GM18520 (cell line): Measurements from ENCODE around the gene KCNMB2.

Experiments used
- ATAC-seq: cut with Tn5 transposase; IDR thresholded peaks from one replicate; pipeline ENCODE4 v1.9.1; 2021; ENCODE audit not compliant: unreplicated experiment

Gene KCNMB2

DNA sequence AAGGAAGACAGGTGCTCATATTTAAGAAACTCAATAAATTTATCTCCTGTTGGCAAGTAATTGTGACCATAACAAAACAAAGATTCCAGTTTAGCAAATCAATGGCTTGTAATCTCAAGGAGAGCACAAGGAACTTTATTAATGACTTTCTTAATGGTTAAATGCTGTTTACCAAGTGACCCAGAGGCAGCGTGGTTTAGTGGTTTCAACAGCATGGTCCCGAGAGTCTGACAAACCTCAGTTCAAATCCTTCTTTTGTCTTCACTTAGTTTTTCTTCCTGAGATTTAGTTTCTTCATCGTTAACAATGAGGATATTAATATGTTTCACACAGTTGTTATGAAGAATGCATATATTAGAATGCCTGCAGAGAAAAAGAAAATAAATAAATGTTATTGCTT lies 212.6 kb downstream of the KCNMB2 start:
- ATAC-seq = no peak

DNA sequence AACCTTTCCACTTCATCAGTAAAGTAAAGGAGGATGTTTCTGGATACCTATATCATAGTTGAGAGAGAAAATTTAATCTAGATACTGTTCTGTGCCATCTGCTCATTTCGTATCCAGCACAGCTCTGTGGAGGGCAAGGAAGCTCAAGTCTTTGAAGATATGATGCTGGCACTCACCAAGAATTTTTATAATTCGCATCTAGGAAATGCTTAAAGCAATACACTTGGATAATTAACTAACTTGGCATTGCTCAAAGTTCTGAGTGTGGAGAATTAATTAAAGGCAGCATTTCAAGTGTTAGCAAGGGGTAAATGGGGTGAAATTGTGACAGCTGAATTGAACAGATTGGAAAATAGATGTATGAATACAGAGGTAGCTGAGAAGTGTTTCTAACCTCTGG lies 213.2 kb downstream of the KCNMB2 start:
- no peak for ATAC-seq

DNA sequence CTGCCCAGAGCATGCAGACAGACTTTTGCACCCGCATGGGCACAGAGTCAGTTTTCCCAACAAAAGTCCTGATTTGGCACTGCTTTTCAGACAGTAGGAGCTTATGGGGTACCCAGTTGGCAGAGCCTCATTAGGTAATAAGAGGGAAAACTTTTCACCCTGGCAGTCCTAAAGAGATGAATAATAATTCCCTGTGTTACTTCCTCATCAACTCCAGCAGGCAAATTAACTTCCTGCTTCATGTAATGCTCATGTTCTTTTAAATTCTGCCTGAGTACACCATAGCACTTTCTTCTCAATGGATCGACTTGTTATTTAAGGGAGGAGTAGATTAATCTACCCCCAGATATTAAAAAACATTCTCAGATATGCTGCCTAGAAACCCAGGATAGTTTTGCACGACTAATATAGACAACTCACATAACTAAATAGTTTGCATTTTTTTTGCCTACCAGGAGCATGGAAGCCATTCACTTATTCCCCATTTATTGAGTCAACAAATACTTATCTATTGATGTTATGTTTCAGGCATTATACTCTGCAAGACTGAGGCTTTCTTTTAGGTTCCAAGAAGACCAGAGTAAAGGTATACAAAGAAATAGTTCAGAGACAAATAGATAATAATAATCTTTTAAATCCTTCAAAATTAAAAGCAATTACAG lies 214.5 kb downstream of the KCNMB2 start:
- no peak for ATAC-seq

DNA sequence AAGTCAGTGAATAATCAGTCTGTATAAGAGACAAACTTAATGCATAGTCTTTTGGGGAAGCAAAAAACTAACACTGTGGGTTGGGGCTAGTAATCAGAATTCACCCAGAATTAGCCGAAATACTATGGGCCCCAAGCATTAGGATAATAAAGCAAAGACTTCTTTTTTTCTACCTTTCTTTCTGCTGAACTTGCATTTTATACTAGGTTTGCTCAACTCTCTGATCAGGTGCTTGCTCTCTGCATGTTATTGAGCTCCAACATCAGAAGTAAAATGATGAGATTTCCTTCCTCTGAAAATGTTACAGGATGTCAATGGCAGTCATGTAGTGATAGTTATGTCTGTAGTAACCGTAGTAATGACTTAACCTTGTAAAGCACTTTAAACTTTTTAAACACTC lies 216.6 kb downstream of the KCNMB2 start:
- ATAC-seq = no peak

DNA sequence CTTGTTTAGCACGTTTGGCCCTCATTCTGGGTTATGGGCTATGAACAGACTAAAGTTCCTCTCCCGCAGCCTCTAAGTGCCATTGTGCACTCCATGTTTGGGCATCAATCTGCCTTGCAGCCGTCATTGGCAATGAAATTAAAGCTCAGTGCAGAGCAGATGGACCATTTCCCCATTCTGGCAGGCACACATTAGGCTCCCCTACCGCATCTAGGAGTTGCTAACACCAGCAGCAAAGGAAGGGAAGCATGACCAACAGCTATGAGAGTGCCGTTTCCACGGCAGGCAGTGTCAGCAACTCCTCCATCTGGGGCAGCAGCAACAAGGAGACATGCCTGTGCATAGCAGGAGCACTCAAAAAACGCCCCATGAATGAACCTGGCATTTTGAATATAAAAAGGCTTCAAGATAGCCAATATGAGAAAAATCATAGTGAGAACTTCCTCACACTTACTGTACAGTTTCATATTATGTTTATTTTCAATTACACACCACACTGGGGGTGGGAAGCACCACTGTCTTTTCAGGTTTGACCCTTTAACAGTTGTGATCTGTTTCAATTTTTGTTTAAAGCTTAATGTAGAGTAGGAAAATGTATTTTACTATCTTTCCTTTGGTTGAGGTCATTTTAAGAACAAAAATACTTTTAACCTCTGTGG lies 218.7 kb downstream of the KCNMB2 start:
- no peak for ATAC-seq

DNA sequence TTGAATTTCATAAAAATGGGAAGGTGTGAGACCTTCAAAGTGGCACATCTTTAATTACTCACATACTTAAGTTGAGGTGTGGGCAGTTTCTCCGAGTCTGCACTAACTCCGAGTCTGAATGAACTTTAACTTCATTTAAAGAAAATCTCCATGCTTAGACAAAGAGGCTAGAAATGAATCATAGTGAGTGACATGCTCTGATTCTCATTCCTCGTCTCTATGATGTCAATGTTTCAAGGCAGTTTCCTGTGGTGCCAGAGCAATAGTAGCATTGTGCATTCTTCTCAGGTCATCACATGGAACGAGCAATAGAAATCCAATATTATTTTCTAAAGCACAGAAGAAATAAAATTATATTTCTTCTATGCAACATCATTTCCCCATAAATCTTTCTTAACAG lies 224.8 kb downstream of the KCNMB2 start:
- ATAC-seq = no peak

DNA sequence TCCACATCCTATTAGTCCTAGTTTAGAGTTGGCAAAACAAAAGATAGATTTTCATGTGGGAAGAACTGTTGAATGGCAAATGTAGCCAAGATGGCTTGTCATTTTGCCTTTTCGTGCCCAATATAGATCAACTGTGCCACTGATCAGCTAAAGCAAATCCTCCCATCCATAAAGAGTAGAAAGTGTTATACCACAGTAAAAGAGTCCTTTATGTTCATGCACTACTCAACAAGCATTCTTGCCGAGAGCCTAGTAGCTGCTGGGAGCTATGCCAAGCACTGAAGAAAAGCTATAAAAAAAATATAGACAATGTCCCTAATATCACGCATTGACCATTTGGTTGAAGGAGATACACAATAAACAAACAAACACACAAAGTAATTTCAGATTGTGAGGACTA lies 225.2 kb downstream of the KCNMB2 start:
- no peak for ATAC-seq

DNA sequence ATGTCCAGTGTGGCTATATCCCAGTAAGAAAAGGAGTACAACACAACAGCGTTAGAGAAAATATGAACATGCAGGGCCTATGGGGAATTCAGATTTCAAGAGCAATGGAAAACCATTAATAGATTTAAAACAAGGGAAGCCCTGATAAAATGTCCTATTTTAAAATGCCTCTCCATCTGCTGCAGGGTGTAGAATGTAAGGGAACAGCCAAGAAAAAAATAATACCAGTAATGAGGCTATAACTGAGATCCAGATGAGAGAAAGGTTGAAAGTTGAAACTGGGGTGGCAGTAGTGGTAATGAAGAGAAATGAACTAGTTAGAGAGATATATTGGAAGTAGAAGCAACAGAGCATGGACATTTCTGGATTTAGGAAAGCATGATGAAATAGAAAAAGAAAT lies 226.1 kb downstream of the KCNMB2 start:
- ATAC-seq = no peak

DNA sequence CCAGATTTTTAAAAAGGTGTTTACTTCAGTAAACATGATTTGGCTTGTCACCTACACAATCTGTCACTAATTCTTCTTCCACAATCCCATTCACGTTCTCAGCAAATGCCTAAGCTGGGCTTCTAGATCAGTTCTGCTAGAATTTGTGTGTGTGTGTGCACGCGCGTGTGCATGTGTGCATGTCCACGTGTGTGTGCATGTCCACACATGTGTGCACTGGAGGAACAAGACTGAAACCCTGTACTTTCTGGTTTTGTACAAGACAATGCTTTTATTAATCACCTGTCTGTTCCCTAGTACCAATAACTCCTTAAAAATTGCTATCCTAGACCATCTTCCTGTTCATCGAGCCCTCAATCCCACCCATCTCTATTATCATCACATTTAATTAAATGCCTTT lies 229.2 kb downstream of the KCNMB2 start:
- no peak for ATAC-seq

DNA sequence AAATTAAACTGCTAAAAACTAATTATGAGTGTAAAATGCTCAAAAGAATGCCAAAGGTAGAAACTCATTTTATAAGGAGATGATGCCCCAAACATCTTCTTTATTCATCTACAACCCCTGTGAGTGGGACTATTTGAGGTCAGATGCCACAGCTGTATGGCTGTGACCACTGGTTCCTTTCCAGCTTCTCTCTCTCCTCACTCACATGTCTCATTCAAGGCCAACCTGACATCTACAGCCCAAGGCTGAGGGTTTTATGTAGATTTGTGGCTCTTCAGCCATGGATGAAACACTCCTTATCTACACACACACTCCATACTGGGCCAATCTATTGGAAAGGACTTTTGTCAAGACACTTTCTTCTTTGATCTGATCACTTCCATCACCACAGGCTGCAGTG lies 231.3 kb downstream of the KCNMB2 start:
- ATAC-seq = no peak

DNA sequence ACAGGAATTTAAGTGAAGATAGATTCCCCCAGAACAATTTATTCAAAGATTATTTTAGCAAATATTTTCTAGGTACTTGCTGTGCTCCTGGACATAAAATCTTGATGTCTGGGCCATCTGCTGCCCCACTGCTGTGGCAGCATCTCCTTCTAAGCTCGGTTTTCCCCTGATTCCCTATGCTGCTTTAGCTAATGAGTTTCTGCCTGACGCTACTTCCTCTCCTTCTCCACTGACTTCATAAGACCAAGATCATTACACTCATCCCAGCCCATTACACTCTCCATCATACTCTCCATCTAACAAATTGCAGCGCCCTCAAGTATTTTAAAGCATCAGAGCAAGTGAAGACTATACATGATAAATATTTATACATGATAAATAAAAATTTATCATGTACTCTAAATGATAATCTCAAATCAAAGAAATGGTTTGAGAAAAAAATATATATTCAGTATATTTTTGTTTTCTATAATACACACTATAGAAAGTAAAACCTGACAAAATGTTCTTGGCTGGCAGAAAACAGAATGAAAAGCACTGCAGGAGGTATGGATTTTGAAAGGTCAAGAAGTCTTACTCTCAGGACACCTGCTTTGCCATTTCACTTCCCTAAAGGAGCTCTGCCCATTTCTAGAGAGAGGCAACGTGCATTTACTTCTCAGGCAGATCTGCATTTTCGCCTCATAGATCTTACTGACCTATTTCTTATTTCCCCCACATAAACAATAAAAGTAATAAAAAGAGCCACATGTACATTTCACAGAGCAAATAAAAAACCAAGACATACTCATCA lies 232.0 kb downstream of the KCNMB2 start:
- ATAC-seq = no peak

DNA sequence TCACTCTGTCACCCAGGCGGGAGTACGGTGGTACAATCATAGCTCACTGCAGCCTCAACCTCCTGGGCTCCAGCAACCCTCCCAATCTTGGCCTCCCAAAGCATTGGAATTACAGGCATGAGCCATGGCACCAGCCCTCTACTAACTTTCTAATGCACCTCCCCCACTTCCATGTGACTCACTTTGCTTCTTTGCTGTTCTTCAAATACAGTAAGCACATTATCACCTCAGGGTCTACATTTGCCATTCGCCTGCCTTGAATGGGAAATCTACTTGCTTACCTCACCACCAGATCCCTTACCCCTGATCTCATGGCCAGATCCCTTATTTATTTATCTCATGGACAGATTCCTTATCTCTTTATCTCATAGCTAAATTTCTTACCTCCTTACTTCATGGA lies 235.3 kb downstream of the KCNMB2 start:
- no peak for ATAC-seq

DNA sequence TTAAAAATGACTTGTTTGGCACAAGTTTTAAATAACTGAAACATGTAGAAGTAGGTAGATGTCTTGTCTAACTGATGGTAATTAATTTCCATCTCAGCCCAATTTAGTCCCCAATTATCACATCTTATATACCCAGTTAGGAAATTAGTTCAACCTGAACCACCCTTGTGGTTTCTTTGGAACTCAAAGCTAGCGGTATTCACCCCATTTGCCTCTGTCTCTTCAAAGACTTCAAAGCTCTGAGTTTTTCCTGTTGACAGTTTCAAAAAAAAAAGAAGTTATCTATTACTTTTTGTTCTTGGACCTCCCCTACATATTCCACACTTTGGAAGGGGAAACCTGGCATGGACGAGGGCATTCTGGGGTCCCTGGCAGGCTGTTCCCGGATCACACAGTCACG lies 236.5 kb downstream of the KCNMB2 start:
- no peak for ATAC-seq

DNA sequence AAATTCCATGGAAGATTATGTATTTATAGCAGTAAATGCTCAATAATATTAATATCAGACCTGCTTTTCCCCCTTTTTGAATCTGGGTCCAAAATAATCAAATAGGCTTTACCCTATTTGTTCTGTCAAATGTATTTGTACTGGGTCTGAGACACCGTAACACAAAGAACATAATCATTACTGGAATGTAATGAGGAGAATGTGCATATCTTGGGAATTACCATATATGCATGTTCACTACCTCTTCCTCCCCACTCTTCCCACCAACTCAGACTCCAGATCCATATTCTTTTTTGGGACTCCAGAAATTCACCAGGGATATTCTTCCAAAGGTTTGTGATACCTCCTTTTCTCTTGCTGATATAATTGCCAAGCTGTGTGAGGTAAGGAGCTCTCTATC lies 237.1 kb downstream of the KCNMB2 start:
- no peak for ATAC-seq

DNA sequence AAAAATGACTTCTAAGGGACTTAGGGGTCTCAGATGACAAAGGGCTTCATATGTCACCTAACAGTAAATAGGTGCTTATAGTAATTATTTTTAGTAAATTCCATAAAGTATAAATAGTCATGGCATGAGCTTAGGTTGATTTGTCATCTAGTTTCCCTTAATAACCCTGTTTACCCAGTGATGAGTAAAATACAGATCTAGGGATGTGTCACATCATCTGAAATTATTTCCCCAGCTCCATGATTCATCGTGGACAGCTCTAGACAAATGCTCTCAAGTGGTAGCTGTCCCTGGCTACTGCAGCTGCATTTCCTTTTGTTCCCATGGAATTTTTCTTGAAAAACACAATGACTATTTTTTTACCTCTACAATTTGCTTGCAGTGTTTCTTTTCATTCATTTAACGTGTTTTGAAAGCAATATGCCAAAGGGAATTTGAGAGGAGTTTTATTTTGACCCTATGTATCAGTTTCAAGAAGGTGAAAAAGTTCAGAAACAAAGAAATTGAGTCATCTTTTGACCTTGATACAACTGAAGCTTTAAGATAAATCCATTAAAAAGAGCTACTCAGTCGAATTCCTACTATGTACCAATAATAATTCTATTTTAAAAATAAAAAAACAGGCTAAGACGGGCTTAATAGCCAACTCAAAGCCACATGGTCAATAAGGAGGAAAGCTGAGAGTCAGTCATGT lies 241.6 kb downstream of the KCNMB2 start:
- ATAC-seq = peak; percentile 78

DNA sequence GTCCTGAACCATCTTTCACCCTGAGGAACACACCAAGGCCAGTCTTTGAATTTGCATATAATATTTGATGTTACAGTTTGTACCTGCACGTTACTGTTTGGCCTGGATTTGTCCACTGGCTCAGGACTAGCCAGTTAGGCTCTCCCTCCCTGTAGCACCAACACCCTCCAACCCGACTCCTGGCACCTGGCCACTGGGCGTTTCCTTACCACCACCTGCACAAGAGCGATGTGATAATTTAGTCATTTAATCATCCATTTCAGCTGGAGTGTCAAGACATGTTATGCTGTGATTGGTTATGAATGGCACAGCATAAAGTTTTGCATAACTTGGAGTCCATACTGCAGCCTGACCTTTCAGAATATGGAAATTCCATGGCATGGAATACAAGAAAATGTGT lies 242.4 kb downstream of the KCNMB2 start:
- no peak for ATAC-seq

DNA sequence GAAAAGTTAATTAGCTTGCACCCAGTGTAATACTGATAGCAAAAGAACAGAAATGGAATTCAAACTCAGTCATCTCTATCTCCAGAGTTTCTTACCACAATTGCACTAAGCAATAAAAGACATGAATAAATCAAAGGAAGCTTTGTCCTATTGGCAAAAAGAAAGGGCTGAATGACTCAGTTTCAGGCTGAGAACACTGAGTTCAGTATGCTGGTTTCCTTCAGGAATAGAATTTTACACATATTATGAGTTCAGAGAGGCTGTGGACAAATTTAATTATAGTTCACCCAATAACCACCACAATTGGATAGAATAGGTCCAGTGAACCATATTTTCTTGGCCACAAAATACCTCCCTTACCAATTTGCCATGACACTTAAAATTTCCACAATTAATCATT lies 249.7 kb downstream of the KCNMB2 start:
- no peak for ATAC-seq

DNA sequence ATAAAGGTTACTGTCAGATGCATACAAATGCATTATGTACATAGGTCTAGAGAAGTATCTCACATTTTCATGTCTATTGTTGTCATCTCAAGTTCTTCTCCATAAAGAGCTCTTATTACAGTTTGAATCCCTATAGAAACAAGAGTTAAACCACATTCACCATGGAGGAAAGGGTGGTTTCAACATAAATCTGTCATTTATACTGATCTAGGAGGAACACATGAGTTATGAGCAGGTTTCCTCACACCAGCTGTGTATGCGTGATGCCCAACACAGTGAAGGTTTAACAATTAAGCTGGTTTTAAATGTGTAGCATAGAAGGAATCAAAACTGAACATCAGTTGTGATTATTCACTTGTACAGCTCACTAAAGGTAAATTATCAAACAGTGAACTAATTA lies 251.7 kb downstream of the KCNMB2 start:
- ATAC-seq = no peak

DNA sequence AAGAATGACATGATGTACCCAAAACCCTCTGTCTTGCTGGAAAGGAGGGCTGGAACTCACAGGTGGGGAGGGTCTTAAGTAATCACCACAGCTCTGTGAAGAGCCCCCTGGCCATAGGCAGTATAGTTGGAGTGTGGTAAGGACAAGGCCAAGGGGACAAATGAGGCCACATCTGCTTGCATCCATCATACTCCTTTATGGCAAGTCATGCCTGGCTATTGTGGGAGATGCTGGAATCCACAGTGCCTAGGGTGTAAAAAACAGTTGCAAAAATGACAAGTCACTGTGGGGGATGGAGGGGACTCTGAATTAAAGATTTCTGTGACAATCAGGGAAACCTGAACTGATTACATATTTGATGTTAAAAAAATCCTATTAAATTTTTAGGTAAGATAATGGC lies 258.5 kb downstream of the KCNMB2 start:
- ATAC-seq = no peak

DNA sequence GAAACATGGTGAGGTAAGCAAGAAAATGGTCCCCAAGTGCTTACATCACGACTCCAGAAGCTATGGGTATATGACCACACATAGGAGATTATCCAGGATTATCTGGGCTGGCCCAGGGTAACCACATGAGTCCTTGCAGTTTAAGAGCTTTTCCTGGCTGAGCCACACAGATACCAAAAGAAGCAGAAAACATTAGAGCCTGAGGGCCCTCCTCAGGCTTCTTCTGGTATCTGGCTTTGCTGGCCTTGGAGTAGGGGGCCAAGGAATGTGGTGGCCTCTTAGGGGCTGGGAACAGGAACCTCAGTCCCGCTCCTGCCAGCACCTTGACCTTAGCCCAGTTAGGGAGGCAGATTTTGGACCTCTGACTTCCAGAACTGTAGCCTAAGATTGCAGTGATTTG lies 259.1 kb downstream of the KCNMB2 start:
- no peak for ATAC-seq

DNA sequence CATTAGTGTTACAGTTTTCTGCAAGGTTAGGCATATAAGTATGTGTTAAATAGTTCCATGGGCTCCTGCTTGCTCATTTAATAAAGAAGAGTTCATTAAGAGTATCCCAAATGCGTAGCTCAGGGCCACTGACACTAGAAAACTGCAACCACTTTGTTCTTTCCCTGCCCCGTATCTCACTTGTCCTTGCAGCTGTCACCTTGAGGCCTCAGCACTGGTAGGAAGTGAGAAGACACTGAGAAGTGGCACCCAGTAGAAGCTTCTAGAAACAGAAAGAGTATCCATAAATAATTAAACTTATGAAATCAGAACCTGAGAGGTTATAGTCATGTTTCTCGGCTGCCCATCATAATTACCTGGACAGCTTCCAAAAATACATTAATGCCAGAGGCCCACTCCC lies 266.0 kb downstream of the KCNMB2 start:
- ATAC-seq = no peak
